LNCAP (cell line): ENCODE data around the gene RFLNA.

Experiments
- TF ChIP-seq, protein P1 (sequence below): fragments of 450-650 bp; IDR thresholded peaks from 2 replicates; pipeline ENCODE4 v1.5.1; 2017; ENCODE audit warnings: mild to moderate bottlenecking

Gene RFLNA

DNA sequence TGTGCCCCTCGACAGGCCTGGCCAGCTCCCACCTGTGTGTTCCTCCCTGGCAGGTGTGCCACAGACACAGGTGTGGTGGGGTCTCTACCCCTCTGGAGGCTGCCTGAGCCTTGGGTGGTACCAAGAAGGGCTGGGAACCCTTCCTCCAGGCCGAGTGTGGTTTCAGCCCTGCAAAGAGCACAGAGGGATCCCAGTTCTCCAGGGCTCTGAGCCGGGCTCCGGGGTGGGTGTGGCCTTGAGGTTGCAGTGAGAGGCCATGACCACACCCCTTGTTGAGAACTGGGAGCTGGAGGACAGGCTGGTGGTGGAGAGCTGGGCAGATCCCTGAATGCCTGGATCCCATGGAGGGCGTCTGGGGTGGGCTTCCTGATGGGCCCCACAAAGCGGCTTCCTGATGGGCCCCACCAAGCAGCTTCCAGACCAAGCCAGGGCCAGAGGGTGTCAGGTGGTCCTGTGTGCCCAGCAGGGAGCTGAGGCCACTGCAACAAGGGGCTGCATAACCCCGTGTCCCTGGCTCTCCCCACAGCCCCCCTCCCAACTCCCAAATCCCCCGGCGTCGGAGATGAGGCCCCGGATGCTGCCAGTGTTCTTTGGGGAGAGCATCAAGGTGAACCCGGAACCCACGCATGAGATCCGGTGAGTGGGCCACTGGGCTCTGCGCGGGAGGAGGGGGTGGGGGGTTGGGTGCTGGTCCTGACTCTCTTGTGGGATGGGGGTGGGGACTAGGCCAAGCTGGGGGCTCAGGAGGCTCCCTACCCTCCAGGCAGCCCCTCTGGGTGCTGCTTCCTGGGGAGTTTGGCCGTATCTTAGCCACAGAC lies 16.6 kb downstream of the RFLNA start:
- TF ChIP-seq, protein P1, sequence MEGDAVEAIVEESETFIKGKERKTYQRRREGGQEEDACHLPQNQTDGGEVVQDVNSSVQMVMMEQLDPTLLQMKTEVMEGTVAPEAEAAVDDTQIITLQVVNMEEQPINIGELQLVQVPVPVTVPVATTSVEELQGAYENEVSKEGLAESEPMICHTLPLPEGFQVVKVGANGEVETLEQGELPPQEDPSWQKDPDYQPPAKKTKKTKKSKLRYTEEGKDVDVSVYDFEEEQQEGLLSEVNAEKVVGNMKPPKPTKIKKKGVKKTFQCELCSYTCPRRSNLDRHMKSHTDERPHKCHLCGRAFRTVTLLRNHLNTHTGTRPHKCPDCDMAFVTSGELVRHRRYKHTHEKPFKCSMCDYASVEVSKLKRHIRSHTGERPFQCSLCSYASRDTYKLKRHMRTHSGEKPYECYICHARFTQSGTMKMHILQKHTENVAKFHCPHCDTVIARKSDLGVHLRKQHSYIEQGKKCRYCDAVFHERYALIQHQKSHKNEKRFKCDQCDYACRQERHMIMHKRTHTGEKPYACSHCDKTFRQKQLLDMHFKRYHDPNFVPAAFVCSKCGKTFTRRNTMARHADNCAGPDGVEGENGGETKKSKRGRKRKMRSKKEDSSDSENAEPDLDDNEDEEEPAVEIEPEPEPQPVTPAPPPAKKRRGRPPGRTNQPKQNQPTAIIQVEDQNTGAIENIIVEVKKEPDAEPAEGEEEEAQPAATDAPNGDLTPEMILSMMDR = no peak

DNA sequence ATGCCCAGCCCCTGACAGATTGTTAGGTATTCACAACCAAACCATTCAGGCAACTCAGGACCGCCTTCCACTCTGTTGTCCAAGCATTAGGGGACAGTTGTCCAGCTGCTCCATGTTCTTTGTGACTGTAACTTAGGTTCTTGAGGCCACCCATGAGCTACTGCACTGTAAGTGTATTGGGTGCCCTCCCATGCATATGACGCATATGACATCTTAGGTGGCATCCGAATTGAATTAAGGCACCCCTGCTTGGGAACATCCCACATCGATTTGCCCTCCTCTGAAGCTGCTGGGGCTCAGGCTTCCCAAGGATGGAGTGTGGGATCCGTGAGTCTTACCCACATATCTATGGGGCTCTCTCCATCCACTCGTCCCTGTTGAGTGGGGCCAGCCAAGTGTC lies 17.7 kb downstream of the RFLNA start:
- TF ChIP-seq, protein P1 = no peak

DNA sequence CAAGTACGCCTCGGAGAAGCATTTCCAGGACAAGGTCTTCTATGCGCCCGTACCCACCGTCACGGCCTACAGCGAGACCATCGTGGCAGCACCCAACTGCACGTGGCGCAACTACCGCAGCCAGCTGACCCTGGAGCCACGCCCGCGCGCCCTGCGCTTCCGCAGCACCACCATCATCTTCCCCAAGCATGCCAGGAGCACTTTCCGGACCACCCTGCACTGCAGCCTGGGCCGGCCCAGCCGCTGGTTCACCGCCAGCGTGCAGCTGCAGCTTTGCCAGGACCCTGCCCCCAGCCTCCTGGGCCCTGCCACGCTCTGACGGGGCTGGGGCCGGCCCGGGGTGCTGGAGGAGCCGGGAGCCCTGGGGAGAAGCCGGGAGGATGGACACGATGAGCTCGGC lies 19.3 kb downstream of the RFLNA start:
- TF ChIP-seq, protein P1 = no peak

DNA sequence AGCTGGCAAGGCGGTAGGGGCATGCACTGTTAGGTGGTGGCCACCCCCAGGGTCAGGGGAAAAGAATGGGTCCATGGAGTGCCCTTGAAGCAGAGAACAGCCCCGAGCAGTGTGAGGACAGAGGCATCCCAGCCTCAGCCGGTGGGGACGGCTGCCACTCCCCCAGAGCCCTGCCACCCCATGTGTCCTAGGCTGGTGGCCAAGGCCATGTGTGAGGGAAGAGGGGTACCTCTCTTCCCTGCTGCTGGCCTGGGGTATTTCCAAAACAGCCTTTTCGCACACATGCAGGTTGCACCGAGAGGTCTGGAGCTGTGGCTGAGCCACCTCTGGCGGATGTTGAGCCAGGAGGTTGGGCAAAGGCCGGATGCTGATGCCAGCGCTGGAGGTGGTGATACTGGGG lies 19.9 kb downstream of the RFLNA start:
- TF ChIP-seq, protein P1 = no peak

DNA sequence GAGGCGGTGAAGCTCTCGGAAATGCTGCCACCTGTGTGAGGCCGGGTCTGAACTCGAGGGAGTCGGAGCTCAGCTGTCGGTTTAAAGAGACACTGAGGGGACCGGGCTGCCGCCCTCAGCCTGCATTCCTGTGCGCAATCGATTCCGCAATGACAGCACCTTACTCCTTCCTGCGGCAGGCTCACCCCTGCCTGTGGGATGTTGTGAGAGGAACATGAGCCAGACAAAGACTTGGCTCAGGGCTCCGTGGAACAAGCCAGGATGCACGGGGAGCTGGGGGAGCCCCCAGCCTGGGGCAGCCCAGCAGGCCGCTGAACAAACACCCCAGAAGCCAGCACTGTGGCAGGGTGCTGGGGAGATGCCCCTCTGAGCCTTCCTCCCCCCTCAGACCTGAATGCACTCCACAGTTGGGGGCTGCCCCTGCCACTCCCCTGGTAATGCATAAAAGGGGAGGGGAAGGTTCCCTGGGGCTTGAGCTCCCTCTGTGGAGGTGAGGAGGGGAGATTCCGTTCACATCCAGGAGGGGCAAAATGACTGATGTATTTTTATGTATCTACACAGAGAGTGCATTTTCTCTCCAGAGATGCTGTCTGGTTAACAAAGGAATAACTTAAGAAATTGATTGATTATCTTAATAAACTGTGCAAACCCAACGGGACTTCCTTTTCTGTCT lies 20.6 kb downstream of the RFLNA start:
- TF ChIP-seq, protein P1 = no peak

DNA sequence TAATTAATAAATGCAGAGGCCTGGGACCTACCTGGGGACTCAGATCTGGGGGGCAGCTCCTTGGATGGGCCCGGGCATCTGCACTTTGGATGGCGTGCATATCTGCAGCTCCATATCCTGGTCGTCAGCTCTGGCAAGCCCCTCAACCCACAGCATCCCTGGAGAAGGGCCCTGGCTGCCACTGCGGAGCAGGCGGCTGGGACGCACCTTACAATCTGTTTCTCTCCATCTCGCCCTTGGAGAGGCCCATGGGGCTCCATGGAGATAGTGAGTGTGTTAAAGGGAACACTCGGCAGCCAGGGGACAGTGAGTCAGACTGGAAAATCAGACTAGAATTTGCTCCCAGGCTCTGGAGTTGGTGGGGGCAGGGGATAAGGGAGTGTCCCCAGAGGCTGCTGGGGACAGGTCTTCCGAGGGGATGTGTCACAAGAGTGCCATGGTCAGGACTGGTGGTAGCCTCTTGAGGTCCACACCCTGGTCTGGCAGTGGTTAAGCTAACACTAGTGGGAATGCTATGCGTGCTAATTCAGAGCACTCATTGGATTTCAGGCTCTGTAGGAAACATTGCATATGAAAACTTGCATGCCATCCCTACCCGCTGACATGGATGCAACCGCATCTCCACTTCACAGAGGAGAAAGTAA lies 21.5 kb downstream of the RFLNA start:
- TF ChIP-seq, protein P1 = no peak

DNA sequence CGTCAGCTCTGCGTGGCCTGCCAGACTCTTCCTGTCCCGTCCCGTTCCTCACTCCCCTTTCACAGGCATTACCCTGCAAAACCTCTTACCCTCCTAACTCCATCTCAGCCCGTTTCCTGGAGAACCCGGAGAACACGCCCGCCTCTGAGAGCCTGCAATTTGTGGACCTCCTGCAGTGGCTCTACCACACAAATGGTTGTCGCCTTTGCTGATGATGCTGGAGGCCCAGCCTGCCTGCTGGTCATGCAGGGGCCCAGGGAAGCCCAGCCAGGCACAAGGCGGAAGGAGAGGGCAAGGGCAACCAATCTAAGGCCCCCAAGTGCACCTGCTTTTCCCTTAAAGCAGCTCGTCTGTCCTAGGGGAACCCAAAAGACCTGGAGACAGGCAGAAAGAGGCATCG lies 22.5 kb downstream of the RFLNA start:
- TF ChIP-seq, protein P1 = no peak
